Stimulated activated CD4-positive, alpha-beta T cell treated with anti-CD3 and anti-CD28 coated beads, Interleukin-15, amount 100 ng/mL, for 24 hours (primary cell): ENCODE data around the gene TIGD7.

ENCODE experiments used
- DNase-seq: peaks from one replicate; pipeline ENCODE4 v3.0.0-alpha.2; 2020

Gene TIGD7

DNA sequence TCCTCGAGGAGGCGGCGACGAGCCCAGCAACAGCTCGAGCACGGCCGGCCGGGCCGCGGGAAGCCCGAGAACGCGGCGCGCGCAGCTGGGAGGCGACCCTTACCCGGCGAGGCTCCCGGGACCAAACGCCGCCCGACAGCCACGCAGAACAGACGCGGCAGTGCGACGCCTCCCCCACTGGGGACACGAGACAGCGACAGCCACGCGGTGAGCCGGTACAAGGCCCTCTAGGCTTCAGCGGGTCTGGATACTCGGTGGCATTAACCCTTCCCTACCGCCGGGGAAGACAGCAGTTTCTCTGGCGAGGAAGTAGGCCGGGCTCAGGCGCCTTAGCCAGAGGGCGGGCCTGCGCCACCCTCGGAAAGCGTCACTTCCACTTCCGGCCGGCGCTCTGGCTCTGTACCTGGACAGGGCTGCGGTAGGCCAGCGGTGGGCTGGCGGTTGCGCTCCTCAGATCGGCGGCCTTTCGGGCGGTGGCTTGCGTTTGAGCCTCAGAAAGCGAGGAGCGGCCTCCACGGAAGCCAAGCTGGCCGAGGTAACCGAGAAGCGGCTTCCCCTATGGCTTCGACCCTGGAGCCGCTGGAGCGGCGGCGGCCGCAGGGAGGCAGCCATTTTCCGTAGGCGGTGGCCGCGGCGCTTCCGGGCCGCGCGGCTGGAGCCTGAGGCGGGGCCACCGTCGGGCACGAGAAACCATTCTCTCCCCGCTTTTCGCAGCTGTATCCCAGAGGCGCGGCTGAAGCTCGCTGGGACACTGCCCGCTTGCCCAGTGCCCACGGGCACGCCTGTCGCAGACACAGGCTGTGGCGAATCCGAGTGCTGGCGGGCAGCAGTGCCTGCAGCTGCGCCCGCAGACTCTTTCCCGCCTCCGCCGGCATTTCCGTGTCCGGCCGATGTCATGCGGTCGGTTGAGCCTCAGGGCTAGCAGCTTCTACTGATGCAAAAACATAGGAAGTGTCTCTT lies at the start of gene TIGD7, which contains the start of gene ZNF75A:
TIGD7 (minus strand) TSS at position 322 of the 960 bp plus-strand sequence. CDS start 4,816 bp downstream, outside the sequence.
ZNF75A (plus strand) TSS at position 389 of the 960 bp plus-strand sequence. CDS start 2,932 bp downstream, outside the sequence.
- DNase-seq: peak; percentile 88

DNA sequence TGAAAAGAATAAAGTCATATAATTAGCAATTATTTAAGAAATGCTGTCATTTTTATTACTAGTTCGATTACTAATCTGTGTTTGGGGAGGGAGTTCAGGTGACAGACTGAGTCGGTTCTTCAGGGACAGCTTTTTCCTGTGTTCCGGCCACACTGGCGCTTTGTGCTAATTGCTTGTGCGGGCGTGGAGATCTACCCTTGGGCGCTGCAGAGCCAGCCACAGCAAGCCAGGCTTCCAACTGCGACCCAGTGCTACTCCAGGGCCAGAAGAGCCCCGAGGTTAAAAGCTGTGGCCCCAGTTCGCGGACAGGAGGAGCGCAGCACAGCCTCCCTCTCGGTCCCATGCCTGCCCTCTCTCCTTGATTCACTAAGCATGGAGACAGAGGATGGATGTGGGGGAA lies 43.9 kb upstream of the TIGD7 start:
- DNase-seq: no peak

GRCh38 chr16:3348547-3349167 lies 43.4 kb upstream of the TIGD7 start:
- no peak for DNase-seq

DNA sequence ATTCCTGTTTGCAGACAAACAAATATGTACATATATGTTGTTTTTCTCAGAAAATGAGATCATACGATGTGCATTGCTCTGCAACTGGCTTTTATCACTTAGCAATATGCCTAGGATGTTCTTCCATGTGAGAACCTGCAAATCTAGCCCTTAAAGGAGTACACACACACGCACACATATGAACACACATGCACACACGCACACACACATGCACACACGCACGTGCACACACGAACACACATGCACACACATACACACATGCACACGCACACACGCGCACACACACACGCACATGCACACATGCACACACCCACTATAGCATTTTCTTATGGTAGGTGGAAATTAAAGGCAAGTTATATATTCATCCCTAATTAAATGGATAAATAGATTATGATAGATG lies 42.4 kb upstream of the TIGD7 start:
- DNase-seq: no peak

- no peak for DNase-seq
Measured at GRCh38 chr16:3346041-3346440, 40.8 kb upstream of the TIGD7 start.

GRCh38 chr16:3328643-3329042 lies 23.4 kb upstream of the TIGD7 start:
- DNase-seq: no peak

DNA sequence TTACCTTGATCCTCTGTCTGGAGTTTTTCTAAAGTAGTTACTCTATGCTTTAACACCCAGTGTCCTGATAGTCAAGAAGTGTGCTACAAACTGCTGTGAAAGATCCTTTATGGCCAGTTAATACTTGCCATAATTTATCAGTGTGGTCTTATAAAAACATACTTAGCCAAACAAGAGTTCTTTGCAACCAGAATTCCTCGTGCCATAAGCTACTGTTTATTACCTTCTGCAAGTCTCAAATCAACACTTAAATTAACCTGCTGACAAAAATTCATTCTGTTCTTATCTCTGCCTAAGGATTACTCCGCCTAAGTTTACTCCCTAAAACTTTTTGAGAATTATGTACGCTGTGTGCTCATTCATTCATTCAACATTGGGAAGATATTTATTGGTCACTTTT lies 22.9 kb upstream of the TIGD7 start:
- DNase-seq: no peak

- DNase-seq: no peak
Measured at GRCh38 chr16:3327514-3327913, 22.3 kb upstream of the TIGD7 start.

DNA sequence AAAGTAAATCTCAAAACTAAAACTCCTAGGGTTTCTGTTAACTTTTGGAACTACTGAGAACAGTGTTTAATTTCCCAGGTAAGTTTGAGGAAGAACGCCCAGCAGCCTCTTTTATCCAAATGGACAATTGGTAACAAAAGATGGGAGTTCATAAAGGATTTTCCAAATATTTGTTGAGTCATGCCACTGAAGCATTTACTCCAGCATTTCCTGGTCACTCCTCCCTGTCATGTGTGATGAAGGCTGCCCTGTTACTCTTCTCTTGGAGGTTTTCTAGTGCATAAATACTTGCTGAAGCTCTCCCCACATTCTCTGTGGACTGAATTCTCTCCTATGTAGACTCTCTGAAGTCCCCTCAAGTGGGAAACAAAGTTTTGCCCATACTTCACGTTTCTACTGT lies 16.6 kb upstream of the TIGD7 start:
- no peak for DNase-seq

DNA sequence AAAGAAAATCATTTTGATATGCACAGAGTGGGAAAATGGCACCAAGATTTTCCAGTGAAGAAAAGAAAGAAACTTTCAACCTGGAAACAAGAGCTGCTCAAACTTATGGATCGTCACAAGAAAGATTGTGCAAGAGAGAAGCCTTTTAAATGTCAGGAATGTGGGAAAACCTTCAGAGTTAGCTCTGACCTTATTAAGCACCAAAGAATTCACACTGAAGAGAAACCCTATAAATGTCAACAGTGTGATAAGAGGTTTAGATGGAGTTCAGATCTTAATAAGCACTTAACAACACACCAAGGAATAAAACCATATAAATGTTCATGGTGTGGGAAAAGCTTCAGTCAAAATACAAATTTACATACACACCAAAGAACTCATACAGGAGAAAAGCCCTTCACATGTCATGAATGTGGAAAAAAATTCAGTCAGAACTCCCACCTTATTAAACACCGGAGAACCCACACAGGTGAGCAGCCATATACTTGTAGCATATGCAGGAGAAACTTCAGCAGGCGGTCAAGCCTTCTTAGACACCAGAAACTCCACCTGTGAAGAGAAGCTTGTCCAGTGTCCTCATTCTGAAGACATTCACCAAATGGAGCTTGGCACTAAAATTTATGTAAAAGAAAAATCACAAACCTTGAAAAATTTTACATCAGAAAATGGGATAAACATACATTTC lies 12.2 kb upstream of the TIGD7 start:
- DNase-seq: no peak

- DNase-seq: no peak
Measured at GRCh38 chr16:3311496-3311895, 6.3 kb upstream of the TIGD7 start.

DNA sequence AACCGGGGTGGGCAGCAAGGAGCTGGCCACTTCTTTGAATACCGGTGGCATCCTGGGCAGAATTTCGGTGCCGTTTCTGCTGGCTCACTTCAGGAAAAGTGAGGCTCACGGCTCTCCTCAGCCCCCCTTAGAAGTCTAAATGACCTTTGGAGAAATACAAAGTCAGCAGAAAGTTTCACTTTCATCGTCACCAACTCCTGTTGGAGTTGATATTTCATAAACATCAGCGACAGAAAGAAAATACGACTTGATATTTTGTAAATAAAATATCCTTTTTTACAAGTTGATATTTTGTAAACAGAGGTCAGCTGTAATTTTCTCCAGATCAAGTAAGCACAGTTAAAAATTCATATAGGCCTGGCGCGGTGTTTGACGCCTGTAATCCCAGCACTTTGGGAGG lies 848 bp upstream of the TIGD7 start:
- no peak for DNase-seq

GRCh38 chr16:3304370-3304769 lies 860 bp downstream of the TIGD7 start:
- DNase-seq: no peak

GRCh38 chr16:3295783-3296182 lies 9.4 kb downstream of the TIGD7 start:
- no peak for DNase-seq

DNA sequence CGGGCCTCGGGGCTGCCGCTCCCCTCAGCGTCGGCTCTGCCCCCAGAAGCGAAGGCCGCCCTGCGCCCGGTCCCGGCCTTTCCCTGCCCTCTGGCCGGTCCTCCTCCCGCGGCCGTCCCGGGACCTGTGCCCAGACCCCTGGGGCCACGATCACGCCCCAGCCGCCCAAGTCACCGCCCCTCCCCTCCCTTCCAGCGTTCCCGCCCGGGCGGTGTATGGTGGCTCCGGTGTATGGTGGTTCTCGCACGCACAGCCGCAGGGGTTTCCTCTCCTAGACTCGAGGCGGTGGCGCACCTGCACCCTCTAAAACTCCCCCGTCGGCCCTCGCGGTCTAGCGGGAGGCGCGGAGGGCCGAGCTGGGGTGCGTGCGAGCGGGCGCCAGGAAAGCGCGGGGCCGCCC lies 10.0 kb downstream of the TIGD7 start:
- no peak for DNase-seq

- no peak for DNase-seq
Measured at GRCh38 chr16:3292604-3293003, 12.6 kb downstream of the TIGD7 start.

DNA sequence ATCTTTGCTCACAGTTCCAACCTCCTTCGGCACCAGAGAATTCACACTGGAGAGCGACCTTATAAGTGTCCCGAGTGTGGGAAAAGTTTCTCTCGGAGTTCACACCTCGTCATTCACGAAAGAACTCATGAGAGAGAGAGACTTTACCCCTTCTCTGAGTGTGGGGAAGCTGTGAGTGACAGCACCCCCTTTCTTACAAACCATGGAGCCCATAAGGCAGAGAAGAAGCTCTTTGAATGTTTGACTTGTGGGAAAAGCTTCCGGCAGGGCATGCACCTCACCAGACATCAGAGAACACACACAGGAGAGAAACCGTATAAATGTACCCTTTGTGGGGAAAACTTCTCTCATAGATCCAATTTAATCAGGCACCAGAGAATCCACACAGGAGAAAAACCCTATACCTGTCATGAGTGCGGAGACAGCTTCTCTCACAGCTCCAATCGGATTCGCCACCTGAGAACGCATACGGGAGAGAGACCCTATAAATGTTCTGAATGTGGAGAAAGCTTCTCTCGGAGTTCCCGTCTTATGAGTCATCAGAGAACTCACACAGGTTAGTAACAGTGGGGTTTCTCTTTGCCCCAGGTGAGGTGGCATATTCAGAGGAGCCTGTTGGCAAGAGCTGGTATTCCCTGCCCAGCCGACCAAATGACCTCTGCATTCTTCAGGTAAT lies 15.1 kb downstream of the TIGD7 start:
- DNase-seq: no peak

GRCh38 chr16:3285131-3285530 lies 20.1 kb downstream of the TIGD7 start:
- no peak for DNase-seq

- no peak for DNase-seq
Measured at GRCh38 chr16:3283543-3284447, 21.4 kb downstream of the TIGD7 start.

- DNase-seq: peak; percentile 95
Measured at GRCh38 chr16:3282730-3283542, 22.3 kb downstream of the TIGD7 start, which contains the start of gene ZNF263. Gene ZNF263 (plus strand): TSS chr16:3283491. CDS start chr16:3283819, 328 bp downstream.
